Gastroesophageal sphincter (tissue), 4 donors: ENCODE data around the gene FZD2. TPM values are rescaled to one million over a fixed set of nuclear protein-coding genes. Genes with fewer than 3 reads are reported as not detected.

Experiments used
- ATAC-seq: fragments of 150-250 bp; one replicate; pipeline ENCODE4 v1.9.1; 2016; ENCODE audit warnings: mild to moderate bottlenecking, moderate library complexity
- H3K27ac ChIP-seq, 4 donors: fragments of 200-600 bp; sonication (generic) in 3 of 4; 1 replicate in 3 of 4; 2 replicates in 1 of 4; pipeline ENCODE4 v1.5.1; 2016 to 2019
- H3K27me3 ChIP-seq: fragments of 200-600 bp; sonication (generic); one replicate; pipeline ENCODE4 v1.5.1; 2019
- H3K36me3 ChIP-seq, 2 donors: fragments of 200-600 bp; sonication (generic); one replicate each; pipeline ENCODE4 v1.5.1; 2019; ENCODE audit warnings: control low read depth in 1 of 2
- H3K4me1 ChIP-seq, 3 donors: fragments of 200-600 bp; sonication (generic); 1 replicate in 2 of 3; 2 replicates in 1 of 3; pipeline ENCODE4 v1.5.1; 2016 to 2019; ENCODE audit warnings: control low read depth in 2 of 3
- H3K4me3 ChIP-seq, 2 donors: fragments of 200-600 bp; sonication (generic); one replicate each; pipeline ENCODE4 v1.5.1; 2019; ENCODE audit warnings: mild to moderate bottlenecking in 1 of 2, moderate library complexity in 1 of 2
- H3K9me3 ChIP-seq, 3 donors: fragments of 200-600 bp; sonication (generic); one replicate each; pipeline ENCODE4 v1.5.1; 2017 to 2019; ENCODE audit warnings: control low read depth in 2 of 3
- CTCF ChIP-seq, 4 experiments: fragments of 200-600 bp in 2 of 4; fragments of 450-650 bp in 2 of 4; sonication (generic) in 1 of 4; IDR thresholded peaks; one replicate each; pipeline ENCODE4 v1.5.1; 2017 to 2019; ENCODE audit warnings: antibody characterized with exemption in 4 of 4, mild to moderate bottlenecking in 2 of 4, moderate library complexity in 2 of 4
- EP300 ChIP-seq: sonication (generic); formaldehyde crosslinking; IDR thresholded peaks from one replicate; pipeline ENCODE4 v1.6.1; 2017; ENCODE audit warnings: antibody characterized with exemption, mild to moderate bottlenecking
- POLR2A ChIP-seq, 2 donors: fragments of 450-650 bp; IDR thresholded peaks; one replicate each; pipeline ENCODE4 v1.6.1; 2017; ENCODE audit warnings: antibody characterized with exemption in 2 of 2, mild to moderate bottlenecking in 2 of 2, moderate library complexity in 1 of 2
- POLR2AphosphoS5 ChIP-seq: sonication (generic); formaldehyde crosslinking; IDR thresholded peaks from one replicate; pipeline ENCODE4 v1.6.1; 2017; ENCODE audit warnings: antibody characterized with exemption
- WGBS, 2 donors: methylation state at CpG; one replicate each; pipeline ENCODE4 v1.1.5; 2018; ENCODE audit warnings: low coverage in 1 of 2; 5-methylcytosine and 5-hydroxymethylcytosine counted together
- total RNA-seq, 4 donors: library from RNA; depleted of rRNA; stranded (reverse); fragments of >200 nt; gene quantifications; one replicate each; pipeline ENCODE4 v1.1.0, GENCODE V29; 2016

Gene FZD2
- total RNA-seq, 4 donors from 2014 or later, result 1.5 to 2.7 (median 1.6) TPM

GRCh38 chr17:44604116-44604761, 47.0 kb downstream of the FZD2 start:
- H3K36me3 ChIP-seq, result no peaks in the 10 kb centered on the region
- 56 to 76% methylated on average over 3 to 4 of the region's 6 CpGs for WGBS, 2 donors
- no peak overlapping the region for H3K27ac ChIP-seq
- peaks cover 10% of the 10 kb centered on the region for H3K27me3 ChIP-seq
- no peaks in the 10 kb centered on the region for H3K9me3 ChIP-seq
- no peak overlapping the region for H3K4me3 ChIP-seq
- TF ChIP-seq POLR2A (IDR thresholded peaks at IDR 0.05) (no peak), CTCF (IDR thresholded peaks at IDR 0.05) (no peak), POLR2AphosphoS5 (no peak), EP300 (no peak)
- peaks cover 0 to 16% (median 0%) of the 10 kb centered on the region in 3 donors for H3K4me1 ChIP-seq
- no peak for ATAC-seq

DNA sequence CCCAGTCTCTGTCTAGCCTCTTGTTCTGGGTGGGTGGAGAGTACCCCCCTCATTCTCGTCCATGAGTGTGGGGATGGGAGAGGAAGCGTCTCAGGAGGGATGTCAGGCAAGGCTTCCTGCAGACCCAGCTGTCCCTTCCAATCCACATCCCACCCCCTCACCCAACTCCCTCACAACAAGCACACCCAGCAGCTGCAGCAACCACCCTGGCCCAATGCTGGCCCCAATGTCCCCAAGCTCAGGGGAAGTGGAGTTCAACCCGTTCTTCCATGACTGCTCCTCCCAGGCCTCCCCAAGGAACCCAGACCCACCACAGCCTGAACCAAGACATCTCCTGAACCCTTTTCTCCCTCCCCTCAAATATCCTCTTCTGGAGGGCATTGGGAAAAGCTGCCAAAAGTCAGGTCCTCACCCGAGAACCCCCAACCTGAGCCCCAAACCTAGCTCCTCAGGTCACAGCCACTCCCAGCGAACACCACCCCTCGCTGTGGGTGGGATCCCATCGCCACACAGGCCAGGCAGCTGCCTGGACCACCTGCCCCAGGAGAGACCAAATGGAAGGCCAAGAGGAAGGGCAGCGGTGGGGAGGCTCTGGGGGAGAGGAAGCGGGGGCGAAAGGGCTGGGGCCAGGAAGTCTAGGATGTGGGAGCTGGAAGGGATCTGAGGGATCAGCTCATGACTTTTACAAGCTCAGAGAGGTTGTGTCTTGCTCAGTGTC, 47.6 kb downstream of the FZD2 start:
- no peak for ATAC-seq
- WGBS, 2 donors, result 70 to 80% methylated on average over 1 to 2 of the region's 10 CpGs
- TF ChIP-seq POLR2A (IDR thresholded peaks at IDR 0.05) (no peak), POLR2AphosphoS5 (no peak), EP300 (no peak), CTCF (IDR thresholded peaks at IDR 0.05) (no peak)
- Histone ChIP-seq H3K36me3 (no peaks in the 10 kb centered on the region), H3K27me3 (peaks cover 10% of the 10 kb centered on the region), H3K27ac (no peak overlapping the region), H3K9me3 (no peaks in the 10 kb centered on the region), H3K4me1 (peaks cover 0 to 10% (median 0%) of the 10 kb centered on the region in 3 donors), H3K4me3 (no peak overlapping the region)

GRCh38 chr17:44606658-44607057, 49.4 kb downstream of the FZD2 start:
- no peak overlapping the region for H3K27ac ChIP-seq
- H3K4me1 ChIP-seq, result peaks cover 0 to 10% (median 0%) of the 10 kb centered on the region in 3 donors
- H3K4me3 ChIP-seq, result no peak overlapping the region
- no peaks in the 10 kb centered on the region for H3K36me3 ChIP-seq
- H3K9me3 ChIP-seq, result no peaks in the 10 kb centered on the region
- TF ChIP-seq POLR2AphosphoS5, result no peak
- no peak for TF ChIP-seq EP300
- WGBS, 2 donors, result 99% methylated on average over 11 of the region's 11 CpGs; no CpG with 5 or more reads in 1 of the 2 donors
- H3K27me3 ChIP-seq, result peaks cover 5% of the 10 kb centered on the region
- ATAC-seq, result no peak

GRCh38 chr17:44607836-44608690, 50.8 kb downstream of the FZD2 start:
- TF ChIP-seq POLR2AphosphoS5 (no peak), CTCF (IDR thresholded peaks at IDR 0.05) (no peak), EP300 (no peak), POLR2A (IDR thresholded peaks at IDR 0.05) (no peak)
- Histone ChIP-seq H3K27ac (no peak overlapping the region), H3K27me3 (peaks cover 7% of the 10 kb centered on the region), H3K36me3 (no peaks in the 10 kb centered on the region), H3K4me1 (peaks cover 0 to 10% (median 0%) of the 10 kb centered on the region in 3 donors), H3K4me3 (no peak overlapping the region), H3K9me3 (no peaks in the 10 kb centered on the region)
- peak; percentile 19 for ATAC-seq
- 100% methylated on average over 1 of the region's 10 CpGs; no CpG with 5 or more reads in 1 of the 2 donors for WGBS, 2 donors
